Inflammatory macrophage treated with lipopolysaccharide for 1 hour (primary cell): ENCODE measurements around the gene KIF26B.

Source experiments
- DNase-seq, 2 donors: peaks; one replicate each; pipeline ENCODE4 v3.0.0-alpha.2; 2020 to 2022

Gene KIF26B

DNA sequence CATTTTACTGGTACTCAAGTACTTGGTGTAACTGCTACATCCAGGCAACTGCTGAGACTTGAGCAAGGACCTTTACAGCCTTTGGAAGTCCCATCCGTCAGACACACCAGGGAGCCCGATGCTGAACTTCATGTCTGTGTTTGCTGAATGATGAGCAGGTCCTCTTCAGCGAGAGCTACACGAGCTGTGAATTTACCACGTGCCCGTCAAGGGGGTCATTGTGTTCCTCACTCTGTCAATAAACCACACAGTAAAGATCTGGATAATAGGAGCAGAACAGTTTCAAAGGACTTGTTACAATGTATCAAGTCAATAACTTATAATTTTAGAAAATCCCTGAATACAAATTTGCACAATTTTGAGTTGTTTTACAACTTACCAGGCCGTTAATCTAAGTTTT, 427.2 kb downstream of the KIF26B start:
- no peak for DNase-seq

DNA sequence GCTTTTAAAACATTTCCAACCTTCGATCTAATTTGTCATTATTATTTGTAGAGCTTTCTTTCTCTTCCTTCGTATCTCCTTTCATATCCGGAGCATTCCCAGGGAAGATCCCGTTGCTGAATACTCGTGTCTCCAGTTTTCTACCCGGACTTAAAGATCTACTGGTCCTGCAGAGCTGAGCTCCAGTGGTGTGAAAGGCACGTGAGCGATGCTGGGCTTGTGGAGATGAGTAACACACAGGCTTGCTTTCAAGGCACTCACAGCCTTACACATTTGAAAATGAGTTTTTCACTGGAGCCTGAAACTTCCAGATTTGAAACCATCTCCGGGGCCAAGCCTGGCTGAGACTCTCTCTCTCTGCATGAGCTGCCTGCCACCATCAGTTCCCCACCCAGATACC, 428.3 kb downstream of the KIF26B start:
- DNase-seq, result no peak

DNA sequence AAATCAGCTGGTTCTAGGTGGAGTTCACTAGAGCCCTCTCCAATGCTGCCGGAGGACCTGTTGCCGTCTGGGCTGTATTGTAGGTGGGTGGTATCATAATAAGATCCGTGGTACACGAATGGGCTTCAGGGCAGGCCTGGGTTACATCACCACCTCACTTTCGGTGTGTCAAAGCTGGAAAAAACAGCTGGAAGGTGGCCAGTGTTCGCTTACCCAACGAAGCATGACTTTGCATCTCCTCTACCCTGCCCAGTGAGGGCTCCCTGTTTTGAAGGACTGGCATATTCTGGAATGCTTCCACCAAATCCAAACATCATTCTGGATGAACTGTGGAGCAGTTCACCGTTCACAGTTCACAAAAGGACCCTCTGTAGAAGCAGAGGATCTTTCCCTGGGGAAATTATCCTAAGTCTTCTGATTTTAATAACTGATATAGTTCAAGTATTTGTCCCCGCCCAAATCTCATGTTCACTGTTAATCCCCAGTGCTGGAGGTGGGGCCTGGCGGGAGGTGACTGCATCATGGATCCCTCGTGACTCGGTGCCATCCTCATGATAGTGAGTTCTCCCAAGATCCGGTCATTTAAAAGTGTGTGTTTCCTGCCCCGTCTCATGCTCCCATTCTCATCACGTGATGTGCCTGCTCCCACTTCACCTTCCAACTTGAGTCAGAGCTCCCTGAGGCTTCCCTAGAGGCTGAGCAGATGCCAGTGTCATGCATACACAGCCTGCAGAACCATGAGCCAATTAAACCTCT, 429.0 kb downstream of the KIF26B start:
- peak in 1 of 2 donors; percentile 28 for DNase-seq

DNA sequence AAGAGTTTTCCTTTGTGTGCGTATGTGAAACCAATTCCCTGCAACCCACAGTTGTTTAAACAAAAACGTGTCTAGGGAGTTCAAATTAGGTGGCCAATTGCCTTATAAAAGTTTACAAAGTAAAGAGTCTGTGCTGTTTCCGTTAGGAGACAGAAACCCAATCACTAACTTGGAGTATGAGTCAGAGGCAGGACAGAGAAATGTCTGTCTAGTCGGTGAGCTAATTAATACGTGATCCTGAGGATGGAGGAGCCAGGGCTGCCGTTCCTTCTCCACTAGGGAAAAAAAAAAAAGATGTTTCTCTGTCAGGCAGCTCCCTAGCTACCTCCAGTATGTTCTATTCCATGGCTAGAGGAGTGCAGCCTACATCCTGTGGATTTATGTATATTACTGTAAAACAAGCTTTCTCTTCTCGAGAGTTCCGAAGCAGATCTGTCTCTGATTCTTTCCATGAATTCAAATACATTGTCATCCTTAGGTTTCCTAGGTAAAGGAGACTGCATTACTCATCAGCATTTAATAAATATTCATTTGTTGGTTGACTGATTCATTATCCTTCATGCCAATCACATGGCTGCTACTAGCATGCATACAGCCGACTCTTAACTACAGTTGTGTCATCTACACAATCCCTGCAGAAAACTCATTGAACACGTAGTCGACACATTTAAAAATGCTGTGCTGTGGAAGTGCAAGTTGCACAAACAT, 430.6 kb downstream of the KIF26B start:
- no peak for DNase-seq

DNA sequence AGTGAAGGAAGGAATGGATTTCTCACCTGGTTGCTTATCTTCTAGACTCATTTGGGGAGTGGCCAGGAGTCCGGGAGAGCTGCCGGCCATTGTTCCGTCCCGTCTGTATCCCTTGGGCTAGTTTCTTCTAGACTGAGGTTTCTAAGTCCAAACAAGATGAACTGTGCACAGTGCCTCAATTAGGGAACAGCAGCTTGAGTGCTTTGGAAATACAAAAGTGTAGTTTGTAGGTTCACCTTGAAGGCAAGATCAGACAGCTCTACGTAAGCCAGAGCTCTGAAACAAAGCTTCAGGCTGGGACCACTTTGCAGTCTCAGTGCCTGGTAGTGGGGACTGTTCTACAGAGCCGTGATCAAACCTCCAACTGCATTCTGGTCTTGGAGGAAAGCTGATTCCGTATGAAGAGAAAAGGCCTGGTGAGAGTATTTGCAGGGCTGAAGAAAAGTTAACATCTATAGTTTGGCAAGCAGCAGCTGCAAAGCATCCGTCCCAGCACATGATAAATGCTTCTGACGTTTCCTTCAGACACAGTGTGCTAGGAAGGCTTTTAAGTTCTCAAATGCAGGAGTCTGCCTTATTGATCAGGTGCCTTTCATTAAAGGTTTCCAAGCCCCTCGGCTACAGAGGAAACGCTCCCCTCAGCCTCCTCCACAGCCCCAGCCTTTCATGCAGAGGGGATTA, 432.8 kb downstream of the KIF26B start:
- no peak for DNase-seq

DNA sequence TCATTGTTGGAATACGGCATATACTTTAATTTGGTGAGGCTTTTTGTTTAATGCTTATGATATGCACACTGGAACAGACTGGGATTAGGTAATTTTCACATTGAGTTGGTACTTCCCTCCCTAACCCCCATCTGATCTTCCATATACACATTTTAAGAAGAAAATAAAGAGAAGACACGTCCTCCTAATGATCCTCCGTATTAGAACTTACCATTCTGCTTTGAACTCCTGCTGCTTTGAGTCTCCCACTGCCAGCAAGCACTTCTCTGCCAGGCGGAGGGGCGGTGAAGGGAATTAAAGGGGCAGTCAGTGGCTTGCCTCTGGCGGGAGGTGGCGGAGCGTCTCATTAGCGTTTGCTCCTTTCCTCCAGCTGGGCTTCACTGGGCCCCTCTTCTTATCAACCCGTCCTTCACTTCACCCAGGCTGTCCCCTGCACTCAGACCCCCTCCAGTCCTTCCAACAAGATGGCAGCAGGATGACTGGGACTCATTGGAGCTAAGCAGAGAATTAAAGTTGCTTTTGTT, 433.4 kb downstream of the KIF26B start:
- no peak for DNase-seq

DNA sequence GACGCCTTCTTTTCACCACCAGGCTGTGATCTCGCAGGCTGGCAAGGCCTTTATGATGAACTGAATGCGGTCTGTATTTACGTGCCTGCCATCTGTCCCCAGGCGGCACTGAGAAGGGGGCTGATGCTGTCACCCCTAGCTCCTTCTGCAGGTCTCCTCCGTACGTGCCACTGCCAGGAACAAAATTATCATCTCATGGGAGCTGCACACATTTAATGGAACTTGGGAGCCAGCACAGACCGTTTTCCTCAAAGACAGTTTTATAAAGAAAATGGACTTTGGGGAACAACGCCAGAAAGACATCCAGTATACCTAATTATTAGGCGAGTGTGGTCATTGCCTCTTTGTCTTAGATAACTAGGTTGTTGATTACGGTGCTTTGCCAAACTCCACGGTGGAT, 434.5 kb downstream of the KIF26B start:
- DNase-seq, result no peak

DNA sequence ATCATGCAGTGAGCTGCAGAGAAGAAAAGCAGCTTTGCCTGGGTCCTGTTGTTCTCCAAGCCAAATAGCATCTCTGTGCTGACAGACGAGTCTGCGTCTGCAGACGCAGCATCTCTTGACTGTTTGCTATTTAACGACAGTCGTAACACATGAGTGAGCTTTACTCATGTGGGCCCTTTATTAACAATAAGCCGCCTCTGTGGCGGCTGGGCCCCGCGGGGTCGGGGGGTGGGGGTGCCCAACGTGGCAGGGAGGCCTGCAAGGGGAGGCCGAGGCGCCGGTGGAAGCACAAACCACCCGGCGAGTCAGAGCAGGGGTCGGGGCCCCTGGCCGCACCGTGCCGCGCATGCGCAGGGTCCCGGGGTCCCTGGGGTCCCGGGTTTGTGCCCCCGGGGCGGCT, 435.1 kb downstream of the KIF26B start:
- no peak for DNase-seq

DNA sequence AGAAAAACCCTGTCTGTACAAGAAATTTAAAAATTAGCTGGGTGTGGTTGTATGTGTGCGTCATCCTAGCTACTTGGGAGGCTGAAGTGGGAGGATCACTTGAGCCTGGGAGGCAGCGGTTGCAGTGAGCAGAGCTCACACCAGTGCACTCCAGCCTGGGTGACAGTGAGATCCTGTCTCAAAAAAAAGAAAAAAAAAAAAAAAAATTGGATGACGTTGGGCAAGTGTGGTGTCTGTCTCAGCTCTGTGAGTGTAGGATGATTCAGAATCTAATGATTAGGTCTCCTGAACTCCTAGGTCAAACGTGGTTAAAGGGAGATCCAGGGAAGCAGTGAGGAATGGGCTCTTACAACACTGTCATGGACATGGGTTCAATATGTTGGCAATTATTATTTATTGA, 435.9 kb downstream of the KIF26B start:
- DNase-seq, result no peak

DNA sequence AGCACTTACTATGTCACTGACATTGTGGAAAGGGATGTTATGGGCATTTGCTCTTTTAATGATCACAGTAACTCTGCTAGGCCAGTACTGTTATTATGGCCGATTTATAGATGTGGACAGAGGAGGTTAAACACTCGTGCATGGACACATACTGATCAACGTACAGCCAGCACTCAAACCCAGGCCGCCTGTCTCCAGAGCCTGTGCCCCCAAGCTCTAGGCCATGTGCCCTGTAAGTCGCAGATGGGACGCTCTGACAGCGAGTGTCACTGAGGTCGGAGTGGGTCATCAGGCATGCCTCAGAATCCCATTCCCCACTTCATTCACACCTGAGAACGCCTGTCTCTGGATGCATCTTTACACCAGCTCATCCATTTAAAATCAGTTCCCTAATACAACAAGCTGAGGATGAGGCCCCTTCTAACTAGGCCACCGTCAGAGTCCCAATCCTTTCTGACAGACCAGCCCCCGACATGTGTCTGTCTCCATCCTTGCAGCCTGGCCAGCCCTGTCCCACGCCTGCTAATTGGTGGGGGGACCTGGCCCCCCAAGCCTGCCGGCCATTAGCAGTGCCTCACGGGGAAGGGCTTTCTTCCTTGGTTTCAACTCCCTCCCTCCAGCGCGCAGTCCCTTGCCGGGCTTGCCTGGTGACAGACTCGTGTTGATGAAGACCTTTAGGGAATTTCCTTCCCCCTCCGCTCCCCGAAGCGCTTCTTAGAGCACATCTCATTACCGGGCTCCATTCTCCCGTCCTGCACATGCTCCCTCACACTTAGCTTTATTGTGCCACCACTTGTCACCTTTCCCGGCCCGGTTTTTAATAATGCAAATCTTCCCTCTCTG, 436.8 kb downstream of the KIF26B start:
- DNase-seq, result no peak

DNA sequence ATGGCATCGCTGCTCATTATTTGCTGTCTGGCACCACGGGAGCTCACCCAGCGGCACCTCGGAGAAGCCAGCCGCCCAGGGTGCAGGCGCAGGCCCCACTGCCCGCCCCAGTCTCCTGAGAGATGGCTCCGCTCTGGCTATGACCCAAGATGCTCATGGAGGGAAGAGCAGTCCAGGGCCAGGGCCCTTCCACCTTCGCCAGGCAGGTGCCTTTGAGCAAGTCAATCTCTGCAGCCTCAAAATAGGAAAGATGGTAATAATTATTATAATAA, 437.3 kb downstream of the KIF26B start:
- DNase-seq, result no peak

DNA sequence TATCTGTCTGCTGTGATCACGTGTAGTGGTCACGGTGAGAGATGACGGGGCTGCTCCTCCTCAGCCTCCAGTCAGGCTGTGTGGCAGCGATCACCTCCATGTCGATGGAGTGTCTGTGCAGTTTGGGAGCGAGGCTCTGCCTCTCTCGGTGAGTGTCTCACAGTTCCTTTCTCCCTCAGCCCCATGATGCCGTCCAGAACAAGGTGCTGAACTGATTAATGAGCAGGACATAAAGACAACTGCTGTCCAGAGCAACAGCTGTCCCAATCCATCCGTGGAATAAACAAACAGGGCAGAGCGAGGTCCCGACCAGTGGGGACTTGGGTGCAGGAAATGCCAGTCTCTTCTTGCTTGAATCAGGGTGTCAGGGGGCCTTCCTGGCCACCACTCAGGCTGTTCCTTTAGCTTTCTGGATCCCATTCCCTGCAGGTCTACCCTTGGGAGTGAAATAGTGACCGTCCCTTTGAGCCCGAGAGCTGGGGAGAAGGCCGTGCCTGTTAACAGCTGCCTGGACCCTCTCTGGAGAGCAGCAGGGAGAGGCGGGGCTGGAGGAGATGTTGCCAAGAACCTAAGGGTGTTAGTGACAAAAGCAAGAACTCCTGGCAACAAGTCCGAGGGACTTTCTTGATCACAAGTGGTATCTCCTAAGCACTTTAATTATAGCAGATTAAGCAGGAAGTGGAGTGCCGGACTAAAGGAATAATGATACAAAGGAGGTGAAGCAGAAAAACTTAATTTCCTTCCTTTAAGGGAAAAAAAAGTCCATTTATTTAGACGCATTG, 443.9 kb downstream of the KIF26B start:
- no peak for DNase-seq

DNA sequence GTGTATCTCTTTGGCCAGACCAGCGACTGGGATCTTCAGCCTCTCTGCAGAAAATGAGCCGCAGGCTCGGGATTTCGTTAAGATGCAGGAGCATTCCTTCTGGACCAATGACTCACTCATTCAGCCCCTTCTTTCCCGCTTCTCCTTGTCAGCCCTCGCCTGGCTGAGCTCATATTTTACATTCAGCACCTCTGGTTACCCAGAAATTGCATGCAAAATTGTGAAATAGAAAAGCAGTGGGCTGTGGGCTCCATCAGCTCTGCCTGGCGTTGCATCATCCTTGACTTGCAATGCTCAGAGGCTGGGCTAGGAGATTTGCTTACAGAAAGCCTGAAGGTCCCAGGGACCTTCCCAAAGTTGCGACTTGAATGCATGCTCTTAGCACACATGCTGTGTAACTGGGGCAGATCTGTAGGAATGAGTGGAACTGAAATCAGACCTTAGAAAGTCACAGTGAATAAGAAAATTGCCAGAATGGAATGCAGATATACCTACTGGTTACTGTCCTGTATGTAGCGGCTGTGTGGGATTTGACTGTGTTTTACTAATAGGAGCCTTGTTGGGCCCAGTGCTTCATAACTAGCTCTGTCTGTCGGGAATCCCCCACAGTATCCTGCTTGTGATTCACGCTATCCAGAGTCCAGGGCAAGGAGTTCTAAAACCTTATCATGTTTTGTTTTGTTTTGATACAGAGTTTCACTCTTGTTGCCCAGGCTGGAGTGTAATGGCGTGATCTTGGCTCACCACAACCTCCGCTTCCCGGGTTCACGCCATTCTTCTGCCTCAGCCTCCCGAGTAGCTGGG, 444.8 kb downstream of the KIF26B start:
- DNase-seq, result peak; percentile 85 to 99

DNA sequence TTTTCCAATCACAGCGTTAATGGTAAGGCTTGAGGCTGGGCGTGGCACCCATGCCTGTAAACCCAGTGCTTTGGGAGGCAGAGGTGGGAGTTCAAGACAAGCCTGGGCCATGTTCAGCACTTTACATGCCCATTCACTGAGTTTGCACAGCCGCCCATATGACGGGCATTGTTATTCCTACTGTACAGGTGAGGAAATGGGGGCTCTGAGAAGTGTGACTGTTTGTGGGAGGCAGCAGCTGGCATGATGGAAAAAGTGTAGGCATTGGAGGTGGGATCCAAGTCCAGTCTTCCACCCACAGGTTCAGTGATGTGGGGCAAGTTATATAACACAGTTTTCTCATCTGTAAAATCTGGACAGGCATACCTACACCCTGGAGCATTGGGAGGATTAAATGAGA, 445.9 kb downstream of the KIF26B start:
- no peak for DNase-seq

DNA sequence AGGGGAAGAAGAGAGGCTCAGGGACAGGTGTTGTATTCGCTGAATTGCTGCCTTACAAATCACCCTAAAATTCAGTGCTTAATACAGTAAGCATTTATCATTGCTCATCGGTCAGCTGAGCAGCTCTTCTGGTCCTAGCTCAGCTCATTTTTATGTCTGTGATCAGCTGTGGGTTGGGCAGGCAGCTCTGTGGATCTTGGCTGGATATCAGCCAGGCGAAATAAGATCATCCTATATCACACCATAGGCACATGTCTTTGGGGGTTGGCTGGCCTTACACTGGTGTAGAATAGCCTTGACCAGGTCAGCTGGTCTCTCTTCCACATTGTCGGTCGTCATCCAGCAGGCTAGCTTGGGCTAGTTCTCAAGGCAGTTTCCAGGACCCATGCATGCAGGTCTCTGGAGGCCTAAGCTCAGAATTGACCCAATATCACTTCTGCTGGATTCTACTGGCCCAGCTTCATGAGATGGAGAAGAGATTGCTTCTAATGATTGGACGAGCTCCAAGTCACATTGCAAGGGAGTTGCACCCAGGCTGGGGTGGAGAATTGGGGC, 448.6 kb downstream of the KIF26B start:
- no peak for DNase-seq

DNA sequence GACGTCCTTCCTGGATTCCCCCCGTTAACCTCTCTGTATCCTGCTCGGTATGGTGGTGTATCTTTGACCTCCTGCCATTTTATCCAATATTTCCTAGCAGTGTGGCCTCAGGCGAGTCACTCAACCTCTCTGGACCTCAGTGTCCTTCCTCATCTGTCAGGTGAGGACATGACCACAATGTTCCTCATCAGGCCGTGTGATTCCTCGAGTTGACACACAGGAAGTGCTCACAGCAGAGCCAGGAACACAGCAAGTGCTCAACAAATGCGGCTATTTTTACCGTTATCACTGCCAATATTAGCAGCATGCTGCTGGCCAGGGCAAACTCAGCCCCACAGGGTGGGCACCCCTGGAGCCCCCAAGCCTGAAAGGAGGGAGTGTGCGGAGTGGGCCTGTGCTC, 450.2 kb downstream of the KIF26B start:
- DNase-seq, result peak; percentile 10 to 61

DNA sequence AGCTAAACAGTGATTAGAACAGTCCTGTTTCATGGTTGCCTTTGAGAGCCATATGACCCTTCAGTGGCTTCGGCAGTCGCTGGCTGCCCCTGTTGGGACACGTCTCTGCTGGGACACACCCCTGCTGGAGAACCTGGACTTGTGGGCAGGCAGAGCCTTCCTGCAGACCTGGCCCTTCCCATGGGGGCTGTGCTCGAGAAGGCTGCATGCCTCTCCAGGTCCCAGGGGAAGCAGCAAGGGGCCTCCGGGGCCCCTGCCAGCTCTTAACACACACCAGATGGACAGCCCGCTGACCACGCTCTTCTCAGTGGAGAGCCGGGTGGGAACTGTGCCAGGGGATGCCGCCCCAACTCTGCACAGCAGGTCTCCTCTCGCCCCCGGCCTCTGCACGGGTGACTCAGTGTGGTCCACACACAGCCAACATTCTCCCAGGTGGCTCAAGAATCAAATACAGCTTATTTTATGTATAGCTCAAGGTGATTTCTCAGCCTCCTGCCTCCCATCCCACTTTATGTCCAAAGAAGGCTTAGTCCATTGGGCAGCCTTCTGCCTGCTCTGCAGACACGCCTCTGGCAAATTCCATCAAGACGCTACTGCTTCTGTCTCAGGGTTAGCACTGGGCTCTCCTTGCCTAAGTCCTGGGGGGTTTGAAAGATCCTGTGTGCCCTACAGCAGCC, 450.8 kb downstream of the KIF26B start:
- DNase-seq, result no peak

DNA sequence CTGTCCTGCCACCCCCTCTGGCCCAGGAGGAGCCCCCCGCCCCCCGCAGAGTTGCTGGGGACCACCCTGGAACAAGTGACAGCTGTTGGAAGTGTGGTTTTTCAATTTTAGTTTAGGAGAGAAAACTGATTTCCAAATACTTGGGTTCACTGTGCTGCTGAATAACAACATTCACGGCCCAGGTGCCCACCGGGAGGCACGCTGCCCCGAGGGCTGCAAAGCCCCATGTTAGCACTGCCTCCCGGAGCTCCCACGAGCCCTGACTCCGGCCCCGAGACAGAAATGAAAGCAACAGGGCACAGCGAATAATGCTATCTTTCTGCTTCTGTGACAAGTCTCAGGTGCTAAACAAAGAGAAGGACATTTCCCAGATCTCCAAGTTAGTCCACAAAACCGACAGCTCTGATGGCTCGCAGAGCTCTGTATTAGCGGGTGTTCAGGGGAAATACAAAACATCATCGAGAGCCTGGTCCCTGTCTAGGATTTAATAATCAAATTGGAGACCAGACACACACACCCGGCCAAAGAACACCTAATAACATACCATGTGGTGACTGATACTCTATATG, 451.5 kb downstream of the KIF26B start:
- DNase-seq, result no peak

DNA sequence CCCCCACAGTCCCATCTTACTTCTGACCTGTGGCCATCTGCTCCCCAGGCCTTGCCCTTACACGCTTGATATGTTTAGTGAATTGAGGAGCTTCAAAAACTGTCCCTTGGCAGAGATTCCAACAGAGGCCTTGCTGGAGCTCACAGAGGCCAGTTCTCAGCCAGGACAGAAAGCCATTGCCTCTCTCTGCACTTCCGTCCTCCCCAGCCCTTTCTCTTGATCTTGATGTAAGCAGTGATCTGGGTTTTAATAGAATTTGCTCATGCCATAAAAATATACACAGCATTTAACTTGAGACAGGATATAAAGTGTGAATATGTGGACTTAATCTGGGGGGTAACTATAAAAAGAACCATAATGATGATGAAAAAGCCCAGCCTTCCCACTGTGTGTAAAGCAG, 453.5 kb downstream of the KIF26B start:
- no peak for DNase-seq
